ENCODE results near the gene SLC25A48. TPM values are rescaled to one million over a fixed set of nuclear protein-coding genes. Genes with fewer than 3 reads are reported as not detected.

SLC25A48 gene
- total RNA-seq, 1 experiment from 2014 or later, result not detected

DNA sequence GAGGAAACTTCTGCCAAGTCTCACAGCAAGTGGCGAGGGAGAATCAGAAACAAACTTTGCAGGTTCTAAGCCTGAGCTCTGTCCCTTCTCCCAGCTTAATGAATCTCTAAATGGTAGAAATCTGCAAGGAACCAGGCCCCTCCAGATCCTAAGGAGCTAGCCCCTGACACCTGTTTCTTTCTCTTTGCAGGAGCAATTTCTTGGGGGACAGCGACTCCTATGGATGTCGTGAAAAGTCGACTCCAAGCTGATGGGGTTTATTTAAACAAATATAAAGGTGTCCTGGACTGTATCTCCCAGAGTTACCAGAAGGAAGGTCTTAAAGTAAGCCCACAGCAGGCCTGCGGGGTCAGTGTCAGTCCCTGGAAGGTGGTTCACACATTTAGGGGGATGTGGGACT, 39.4 kb downstream of the SLC25A48 start:
- no peak overlapping the region for H3K27ac ChIP-seq
- TF ChIP-seq, protein P1, sequence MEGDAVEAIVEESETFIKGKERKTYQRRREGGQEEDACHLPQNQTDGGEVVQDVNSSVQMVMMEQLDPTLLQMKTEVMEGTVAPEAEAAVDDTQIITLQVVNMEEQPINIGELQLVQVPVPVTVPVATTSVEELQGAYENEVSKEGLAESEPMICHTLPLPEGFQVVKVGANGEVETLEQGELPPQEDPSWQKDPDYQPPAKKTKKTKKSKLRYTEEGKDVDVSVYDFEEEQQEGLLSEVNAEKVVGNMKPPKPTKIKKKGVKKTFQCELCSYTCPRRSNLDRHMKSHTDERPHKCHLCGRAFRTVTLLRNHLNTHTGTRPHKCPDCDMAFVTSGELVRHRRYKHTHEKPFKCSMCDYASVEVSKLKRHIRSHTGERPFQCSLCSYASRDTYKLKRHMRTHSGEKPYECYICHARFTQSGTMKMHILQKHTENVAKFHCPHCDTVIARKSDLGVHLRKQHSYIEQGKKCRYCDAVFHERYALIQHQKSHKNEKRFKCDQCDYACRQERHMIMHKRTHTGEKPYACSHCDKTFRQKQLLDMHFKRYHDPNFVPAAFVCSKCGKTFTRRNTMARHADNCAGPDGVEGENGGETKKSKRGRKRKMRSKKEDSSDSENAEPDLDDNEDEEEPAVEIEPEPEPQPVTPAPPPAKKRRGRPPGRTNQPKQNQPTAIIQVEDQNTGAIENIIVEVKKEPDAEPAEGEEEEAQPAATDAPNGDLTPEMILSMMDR (conservative IDR thresholded peaks at IDR 0.05), result peak; percentile 25; the same call in 1 of the 2 replicates
- no peak for TF ChIP-seq EZH2 (IDR thresholded peaks at IDR 0.05; ENCODE audit: low read depth)
- no peaks in the 10 kb centered on the region for H3F3A ChIP-seq (ENCODE audit: insufficient read depth, low read depth)
- no TSS peak for BruUV-seq (replicated peaks)
- H3K36me3 ChIP-seq (ENCODE audit: low read depth), result no peaks in the 10 kb centered on the region
- no peaks in the 10 kb centered on the region for H3K79me2 ChIP-seq (ENCODE audit: low read depth)
- no peak for DNase-seq
- no peak overlapping the region for H3K4me3 ChIP-seq
- peaks cover 54% of the 10 kb centered on the region for H3K27me3 ChIP-seq (ENCODE audit: insufficient read depth, low read depth)
- H3K9me2 ChIP-seq (ENCODE audit: insufficient read depth), result 0 out of 2 replicates have a peak, but pooled peaks cover 4% of the 10 kb centered on the region
- H3K4me2 ChIP-seq, result no peak overlapping the region
- POLR2A ChIA-PET (ENCODE audit: unreplicated experiment), result no interaction called here
- H4K20me1 ChIP-seq (ENCODE audit: insufficient read depth), result no peaks in the 10 kb centered on the region
- intact Hi-C loops (cut with micrococcal nuclease; ENCODE audit: unreplicated experiment), result no loop called here
- no peaks in the 10 kb centered on the region for H3K4me1 ChIP-seq (replicated peaks; ENCODE audit: insufficient read depth)
- H3K9me3 ChIP-seq (ENCODE audit: insufficient read depth, low read depth), result no peaks in the 10 kb centered on the region
- CTCF ChIA-PET, result no interaction called here
- no peak overlapping the region for H2AFZ ChIP-seq

DNA sequence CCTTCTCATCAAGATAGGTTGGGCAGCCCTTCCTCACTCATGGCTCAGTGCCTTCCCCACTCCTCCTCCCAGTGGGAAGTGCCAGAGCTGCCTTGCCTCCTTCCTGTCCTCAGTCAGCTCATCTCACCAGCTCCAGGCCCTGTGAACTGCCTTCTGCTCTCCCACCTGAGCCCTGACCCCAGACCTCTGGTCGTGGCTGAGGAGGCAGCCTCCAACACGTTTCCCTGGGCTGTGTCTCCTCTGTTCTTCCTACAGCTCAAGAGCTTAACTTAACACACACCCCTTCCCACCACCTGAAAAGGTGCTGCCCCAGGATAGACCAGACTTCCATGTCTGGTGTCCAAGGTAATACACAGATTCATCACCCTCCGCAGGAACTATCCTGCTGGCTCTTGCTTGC, 40.0 kb downstream of the SLC25A48 start:
- Histone ChIP-seq H3K4me1 (replicated peaks; ENCODE audit: insufficient read depth) (no peaks in the 10 kb centered on the region), H3K27me3 (ENCODE audit: insufficient read depth, low read depth) (peaks cover 49% of the 10 kb centered on the region), H3K9me3 (ENCODE audit: insufficient read depth, low read depth) (no peaks in the 10 kb centered on the region), H3K36me3 (ENCODE audit: low read depth) (no peaks in the 10 kb centered on the region), H3K4me2 (no peak overlapping the region), H2AFZ (no peak overlapping the region), H4K20me1 (ENCODE audit: insufficient read depth) (no peaks in the 10 kb centered on the region), H3K9me2 (ENCODE audit: insufficient read depth) (no peaks in the 10 kb centered on the region), H3K27ac (no peak overlapping the region), H3K79me2 (ENCODE audit: low read depth) (no peaks in the 10 kb centered on the region), H3K4me3 (no peak overlapping the region), H3F3A (ENCODE audit: insufficient read depth, low read depth) (no peaks in the 10 kb centered on the region)
- CTCF ChIA-PET, result no interaction called here
- BruUV-seq (replicated peaks), result no TSS peak
- no peak for TF ChIP-seq EZH2 (IDR thresholded peaks at IDR 0.05; ENCODE audit: low read depth)
- TF ChIP-seq, protein P1 (conservative IDR thresholded peaks at IDR 0.05), result no peak
- POLR2A ChIA-PET (ENCODE audit: unreplicated experiment), result no interaction called here
- DNase-seq, result no peak
- intact Hi-C loops (cut with micrococcal nuclease; ENCODE audit: unreplicated experiment), result no loop called here

DNA sequence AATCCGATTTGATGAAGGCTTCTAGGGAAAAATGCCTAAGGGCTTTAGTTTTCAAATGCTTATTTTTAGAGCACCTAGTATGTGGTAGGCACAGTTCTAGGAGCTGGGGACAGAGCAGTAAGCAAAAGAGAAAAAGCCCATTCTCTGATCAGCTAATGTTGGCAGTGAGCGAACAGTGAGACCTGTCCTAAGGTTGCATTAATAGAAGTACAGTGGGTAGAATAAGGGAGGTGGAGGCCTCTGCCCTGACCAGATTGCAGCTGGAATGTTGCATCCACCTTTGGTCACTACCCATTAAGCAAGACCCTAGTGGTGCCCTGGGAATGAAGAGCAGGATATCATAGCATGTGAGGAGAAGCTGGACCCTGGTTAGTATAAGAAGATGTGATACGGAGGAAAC, 41.1 kb downstream of the SLC25A48 start:
- TF ChIP-seq, protein P1 (conservative IDR thresholded peaks at IDR 0.05), result no peak
- no peak for TF ChIP-seq EZH2 (IDR thresholded peaks at IDR 0.05; ENCODE audit: low read depth)
- Histone ChIP-seq H3K27ac (no peak overlapping the region), H4K20me1 (ENCODE audit: insufficient read depth) (no peaks in the 10 kb centered on the region), H3K4me2 (no peak overlapping the region), H3K36me3 (ENCODE audit: low read depth) (no peaks in the 10 kb centered on the region), H2AFZ (no peak overlapping the region), H3K79me2 (ENCODE audit: low read depth) (no peaks in the 10 kb centered on the region), H3F3A (ENCODE audit: insufficient read depth, low read depth) (no peaks in the 10 kb centered on the region), H3K9me3 (ENCODE audit: insufficient read depth, low read depth) (no peaks in the 10 kb centered on the region), H3K4me3 (no peak overlapping the region), H3K4me1 (replicated peaks; ENCODE audit: insufficient read depth) (peaks cover 2% of the 10 kb centered on the region), H3K9me2 (ENCODE audit: insufficient read depth) (no peaks in the 10 kb centered on the region), H3K27me3 (ENCODE audit: insufficient read depth, low read depth) (peaks cover 39% of the 10 kb centered on the region)
- BruUV-seq (replicated peaks), result no TSS peak
- CTCF ChIA-PET, result no interaction called here
- POLR2A ChIA-PET (ENCODE audit: unreplicated experiment), result no interaction called here
- intact Hi-C loops (cut with micrococcal nuclease; ENCODE audit: unreplicated experiment), result no loop called here
- no peak for DNase-seq
